Measurements from ENCODE around the gene LDB3.
A peak's percentile ranks its signal among the peaks of the same experiment; 100 is the strongest.

The LDB3 gene

DNA sequence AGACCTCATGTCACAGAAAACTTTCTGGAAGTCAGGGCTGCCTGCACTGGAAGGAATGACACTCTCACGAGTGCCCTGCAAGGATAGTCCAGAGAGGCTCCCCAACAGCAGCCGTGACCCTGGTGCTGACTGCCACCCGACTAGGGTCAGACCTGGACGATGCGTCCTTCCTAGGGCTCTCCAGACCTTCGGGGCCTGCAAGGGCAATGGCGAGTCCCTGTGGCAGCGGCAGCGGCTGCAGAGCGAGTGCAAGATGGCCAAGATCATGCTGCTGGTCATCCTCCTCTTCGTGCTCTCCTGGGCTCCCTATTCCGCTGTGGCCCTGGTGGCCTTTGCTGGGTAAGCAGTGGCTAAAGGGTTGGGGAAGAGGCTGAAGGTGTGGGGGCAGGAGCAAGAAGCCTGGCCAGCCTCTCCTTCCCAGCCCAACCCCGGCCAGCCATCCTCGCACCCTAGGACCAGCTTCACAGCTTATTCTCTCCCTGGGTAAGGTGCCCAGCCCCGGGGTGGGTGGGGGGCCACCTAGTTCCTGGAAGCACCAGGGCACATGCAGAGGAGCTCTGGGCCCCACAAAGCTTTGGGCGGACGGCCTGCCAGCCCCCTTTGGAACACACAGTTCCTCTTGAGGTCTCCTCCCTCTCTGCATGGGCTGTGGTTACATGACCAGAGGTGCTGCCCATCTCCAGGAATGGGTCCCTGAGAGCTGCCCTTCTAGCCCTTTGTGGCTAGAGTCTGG, 8.4 kb upstream of the LDB3 start:
- Histone ChIP-seq H3K9me3 (ENCODE audit: low read length) (no peaks in the 10 kb centered on the region), H3K36me3 (ENCODE audit: insufficient read depth, low read length) (no peaks in the 10 kb centered on the region), H3K4me3 (ENCODE audit: low read depth in 1 of 2, low read length in 2 of 2) (no peak overlapping the region), H3K27ac (ENCODE audit: low read depth, low read length) (no peak overlapping the region), H3K27me3 (ENCODE audit: control insufficient read depth in 1 of 2, insufficient read depth in 2 of 2, low read length in 2 of 2) (no peaks in the 10 kb centered on the region), H3K4me1 (ENCODE audit: insufficient read depth, low read length) (peaks cover 11% of the 10 kb centered on the region), H3K9ac (ENCODE audit: low read length) (no peak overlapping the region)

DNA sequence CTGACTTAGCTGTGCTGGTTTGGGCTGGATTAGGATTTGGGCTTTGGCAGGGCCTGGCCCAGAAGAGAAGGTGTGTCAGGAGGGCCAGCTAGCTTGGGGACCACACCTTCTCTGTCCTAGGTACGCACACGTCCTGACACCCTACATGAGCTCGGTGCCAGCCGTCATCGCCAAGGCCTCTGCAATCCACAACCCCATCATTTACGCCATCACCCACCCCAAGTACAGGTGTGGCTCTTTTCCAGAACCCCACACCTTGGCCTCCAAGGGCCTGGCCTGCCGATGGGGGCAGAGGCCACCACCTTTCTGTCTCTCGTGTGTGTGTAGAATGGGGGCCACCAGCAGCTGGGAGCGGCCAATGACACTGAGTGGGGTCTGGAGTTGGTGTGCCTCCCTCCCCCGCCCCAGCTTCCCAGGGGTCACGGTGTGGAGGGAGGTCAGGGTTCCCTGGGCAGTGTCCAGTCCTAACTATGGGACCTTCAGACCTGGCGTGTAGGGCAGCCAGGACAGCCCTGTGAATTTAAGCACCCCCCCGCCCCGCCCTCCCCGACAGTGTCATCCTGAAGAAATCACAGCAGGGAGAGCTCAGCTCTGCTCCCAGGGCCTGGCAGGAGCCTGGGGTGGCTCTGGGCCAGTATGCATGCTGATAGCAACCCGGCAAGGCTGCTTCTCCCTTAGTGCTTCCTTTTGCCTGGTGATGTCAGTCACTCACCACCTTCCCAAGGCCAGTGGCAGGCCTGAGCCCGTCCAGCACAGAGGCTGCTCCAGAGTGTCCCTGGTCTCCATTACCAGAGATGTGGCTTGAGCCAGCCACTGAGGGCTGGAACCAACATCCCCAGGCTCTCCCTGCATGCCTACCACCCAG, 6.9 kb upstream of the LDB3 start:
- H3K9ac ChIP-seq (ENCODE audit: low read length) = no peak overlapping the region
- H3K36me3 ChIP-seq (ENCODE audit: insufficient read depth, low read length) = no peaks in the 10 kb centered on the region
- H3K27me3 ChIP-seq (ENCODE audit: control insufficient read depth in 1 of 2, insufficient read depth in 2 of 2, low read length in 2 of 2) = no peaks in the 10 kb centered on the region
- H3K27ac ChIP-seq (ENCODE audit: low read depth, low read length) = no peak overlapping the region
- H3K4me1 ChIP-seq (ENCODE audit: insufficient read depth, low read length) = peaks cover 16% of the 10 kb centered on the region
- no peak overlapping the region for H3K4me3 ChIP-seq (ENCODE audit: low read depth in 1 of 2, low read length in 2 of 2)
- no peaks in the 10 kb centered on the region for H3K9me3 ChIP-seq (ENCODE audit: low read length)

DNA sequence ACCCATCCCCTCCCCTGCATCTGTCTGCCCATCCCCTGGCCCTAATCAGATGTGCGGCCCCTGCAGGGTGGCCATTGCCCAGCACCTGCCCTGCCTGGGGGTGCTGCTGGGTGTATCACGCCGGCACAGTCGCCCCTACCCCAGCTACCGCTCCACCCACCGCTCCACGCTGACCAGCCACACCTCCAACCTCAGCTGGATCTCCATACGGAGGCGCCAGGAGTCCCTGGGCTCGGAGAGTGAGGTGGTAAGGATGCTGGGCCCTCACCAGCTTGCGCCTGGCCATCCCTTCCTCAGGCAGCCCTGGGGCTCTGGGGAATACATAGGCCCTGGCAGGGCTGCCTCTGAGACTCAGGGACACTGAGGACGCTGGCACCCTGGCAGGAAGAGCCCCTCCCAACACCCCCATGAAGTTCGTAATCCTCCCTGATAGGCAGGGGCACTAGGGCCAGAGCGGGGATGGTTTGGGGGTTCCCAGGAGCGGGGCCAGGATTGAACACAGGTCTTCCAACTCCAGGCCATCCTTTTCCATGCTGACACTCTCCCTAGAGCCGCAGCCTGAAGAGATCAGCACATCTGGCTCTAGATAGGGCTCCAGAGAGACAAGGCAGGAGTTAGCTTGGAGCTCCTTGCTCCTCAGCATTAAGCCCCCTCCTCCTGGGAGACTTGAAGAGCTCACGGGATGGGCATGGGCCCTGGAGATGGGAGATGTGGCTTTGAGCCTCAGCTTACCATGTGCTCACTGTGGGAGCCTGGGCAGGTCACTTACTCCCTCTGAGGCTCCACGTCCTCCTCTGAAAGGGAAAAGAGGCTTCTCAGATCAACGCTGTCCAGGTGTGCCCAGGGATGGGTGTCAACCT, 5.9 kb upstream of the LDB3 start:
- Histone ChIP-seq H3K36me3 (ENCODE audit: insufficient read depth, low read length) (no peaks in the 10 kb centered on the region), H3K27me3 (ENCODE audit: control insufficient read depth in 1 of 2, insufficient read depth in 2 of 2, low read length in 2 of 2) (no peaks in the 10 kb centered on the region), H3K9ac (ENCODE audit: low read length) (no peak overlapping the region), H3K27ac (ENCODE audit: low read depth, low read length) (no peak overlapping the region), H3K4me3 (ENCODE audit: low read depth in 1 of 2, low read length in 2 of 2) (no peak overlapping the region), H3K9me3 (ENCODE audit: low read length) (no peaks in the 10 kb centered on the region), H3K4me1 (ENCODE audit: insufficient read depth, low read length) (peaks cover 24% of the 10 kb centered on the region)

DNA sequence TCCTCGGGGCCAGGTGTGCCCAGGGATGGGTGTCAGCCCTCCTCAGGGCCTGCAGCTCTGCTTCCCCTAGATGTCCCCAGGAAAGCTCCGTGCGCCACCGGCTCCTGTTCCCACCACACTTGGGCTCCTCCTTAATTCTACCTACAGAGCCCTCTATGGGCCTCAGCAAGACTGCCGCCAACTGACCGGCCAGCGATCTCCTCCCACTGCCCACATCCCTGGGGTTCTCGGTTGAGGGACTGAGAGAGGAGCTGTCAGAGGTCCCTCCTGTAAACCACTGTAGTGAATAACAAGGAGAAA, 5.3 kb upstream of the LDB3 start:
- Histone ChIP-seq H3K4me1 (ENCODE audit: insufficient read depth, low read length) (peaks cover 30% of the 10 kb centered on the region), H3K9me3 (ENCODE audit: low read length) (no peaks in the 10 kb centered on the region), H3K27me3 (ENCODE audit: control insufficient read depth in 1 of 2, insufficient read depth in 2 of 2, low read length in 2 of 2) (no peaks in the 10 kb centered on the region), H3K27ac (ENCODE audit: low read depth, low read length) (no peak overlapping the region), H3K9ac (ENCODE audit: low read length) (no peak overlapping the region), H3K4me3 (ENCODE audit: low read depth in 1 of 2, low read length in 2 of 2) (no peak overlapping the region), H3K36me3 (ENCODE audit: insufficient read depth, low read length) (no peaks in the 10 kb centered on the region)

DNA sequence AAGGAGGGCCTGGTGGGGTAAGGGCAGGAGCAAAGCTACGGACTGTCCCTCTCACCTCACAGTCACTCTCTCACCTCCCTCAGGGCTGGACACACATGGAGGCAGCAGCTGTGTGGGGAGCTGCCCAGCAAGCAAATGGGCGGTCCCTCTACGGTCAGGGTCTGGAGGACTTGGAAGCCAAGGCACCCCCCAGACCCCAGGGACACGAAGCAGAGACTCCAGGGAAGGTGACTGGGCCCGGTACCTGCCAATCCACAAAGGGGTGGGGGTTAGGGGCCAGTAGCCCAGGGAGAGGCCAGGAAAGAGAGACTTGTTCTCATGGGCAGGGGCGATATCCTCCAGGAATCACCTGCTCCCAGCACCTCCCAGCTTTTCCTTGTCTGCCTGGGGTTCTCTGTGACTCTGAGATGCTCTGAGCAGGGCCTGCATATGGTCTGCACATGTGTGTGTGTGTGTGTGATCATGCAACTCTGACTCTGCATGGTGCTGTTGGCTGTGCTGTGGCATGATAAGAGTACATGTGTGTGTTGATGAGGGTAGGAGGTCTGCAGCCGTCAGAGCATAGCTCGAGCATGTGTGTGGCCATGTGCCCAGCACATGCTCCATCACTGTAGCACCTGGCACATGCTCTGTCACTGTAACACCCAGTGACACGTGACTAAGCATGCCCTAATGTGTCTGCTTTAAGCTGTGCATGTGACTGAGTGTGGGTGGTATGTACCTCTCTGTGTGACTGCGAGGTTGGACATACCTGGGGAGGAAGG, 4.6 kb upstream of the LDB3 start:
- no peak overlapping the region for H3K9ac ChIP-seq (ENCODE audit: low read length)
- H3K27me3 ChIP-seq (ENCODE audit: control insufficient read depth in 1 of 2, insufficient read depth in 2 of 2, low read length in 2 of 2) = no peaks in the 10 kb centered on the region
- H3K27ac ChIP-seq (ENCODE audit: low read depth, low read length) = no peak overlapping the region
- no peaks in the 10 kb centered on the region for H3K36me3 ChIP-seq (ENCODE audit: insufficient read depth, low read length)
- H3K9me3 ChIP-seq (ENCODE audit: low read length) = no peaks in the 10 kb centered on the region
- H3K4me1 ChIP-seq (ENCODE audit: insufficient read depth, low read length) = peaks cover 33% of the 10 kb centered on the region
- no peak overlapping the region for H3K4me3 ChIP-seq (ENCODE audit: low read depth in 1 of 2, low read length in 2 of 2)

DNA sequence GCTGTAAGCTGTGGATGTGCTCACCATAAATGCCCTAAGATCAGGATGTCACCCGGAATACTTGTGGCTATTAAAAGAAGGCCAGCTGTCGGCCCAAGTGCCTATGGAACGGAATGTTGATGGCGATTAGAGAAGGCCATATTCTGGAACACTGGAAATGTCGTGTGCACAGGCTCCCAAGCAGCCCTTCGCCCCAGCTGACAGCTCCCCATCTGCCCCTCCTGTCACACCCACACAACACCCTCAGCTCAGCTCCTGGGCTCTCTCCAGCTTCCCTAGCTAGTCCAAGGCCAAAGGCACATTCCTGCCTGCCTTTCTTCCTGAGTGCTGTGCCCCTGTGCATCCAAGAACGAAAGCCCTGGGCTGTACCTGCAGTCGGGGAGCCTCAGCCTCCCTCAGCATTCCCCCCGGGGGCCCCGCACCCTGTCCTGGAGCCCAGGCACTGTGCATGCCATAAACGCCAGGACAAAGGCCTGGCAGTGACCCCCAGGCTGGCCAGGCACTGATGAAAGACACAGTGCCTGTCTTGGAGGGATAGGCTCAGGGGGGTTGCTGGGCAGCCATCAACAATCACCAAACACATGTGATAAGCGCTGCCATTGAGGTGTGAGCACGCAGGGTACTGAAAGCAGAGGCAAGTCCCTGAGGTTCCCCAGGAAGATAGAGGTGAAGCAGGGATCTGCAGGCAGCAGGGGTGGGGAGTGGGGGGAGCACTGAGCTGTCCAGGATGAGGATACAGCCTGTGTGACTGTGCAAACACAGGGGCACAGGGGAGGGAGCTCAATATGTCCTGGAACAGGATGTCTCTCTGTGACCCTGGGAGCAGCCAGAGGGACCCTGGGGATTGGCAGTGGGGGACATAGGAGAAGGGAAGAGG, 3.7 kb upstream of the LDB3 start:
- Histone ChIP-seq H3K9ac (ENCODE audit: low read length) (no peak overlapping the region), H3K4me1 (ENCODE audit: insufficient read depth, low read length) (peaks cover 33% of the 10 kb centered on the region), H3K4me3 (ENCODE audit: low read depth in 1 of 2, low read length in 2 of 2) (no peak overlapping the region), H3K36me3 (ENCODE audit: insufficient read depth, low read length) (no peaks in the 10 kb centered on the region), H3K27me3 (ENCODE audit: control insufficient read depth in 1 of 2, insufficient read depth in 2 of 2, low read length in 2 of 2) (no peaks in the 10 kb centered on the region), H3K27ac (ENCODE audit: low read depth, low read length) (no peak overlapping the region), H3K9me3 (ENCODE audit: low read length) (no peaks in the 10 kb centered on the region)

DNA sequence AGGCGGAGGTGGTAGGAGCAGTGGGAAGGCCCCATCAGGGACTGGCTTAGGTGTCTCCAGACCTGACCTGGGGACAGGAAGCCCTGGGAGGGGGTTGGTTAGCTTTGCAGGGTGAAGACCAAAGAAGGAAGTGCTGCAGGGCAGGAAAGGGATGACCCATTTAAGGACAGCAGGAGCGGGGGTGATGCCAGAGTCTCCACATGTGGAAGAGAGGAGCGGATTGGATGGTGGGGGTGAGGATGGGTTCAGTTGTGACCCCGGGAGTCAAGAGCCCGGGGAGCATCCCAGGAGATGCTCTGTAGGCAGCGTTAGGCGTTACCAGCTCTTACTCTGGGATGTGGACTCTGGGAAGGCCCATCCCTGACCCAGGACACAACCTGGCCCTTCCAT, 3.1 kb upstream of the LDB3 start:
- Histone ChIP-seq H3K4me3 (ENCODE audit: low read depth in 1 of 2, low read length in 2 of 2) (no peak overlapping the region), H3K27ac (ENCODE audit: low read depth, low read length) (no peak overlapping the region), H3K4me1 (ENCODE audit: insufficient read depth, low read length) (peaks cover 33% of the 10 kb centered on the region)

DNA sequence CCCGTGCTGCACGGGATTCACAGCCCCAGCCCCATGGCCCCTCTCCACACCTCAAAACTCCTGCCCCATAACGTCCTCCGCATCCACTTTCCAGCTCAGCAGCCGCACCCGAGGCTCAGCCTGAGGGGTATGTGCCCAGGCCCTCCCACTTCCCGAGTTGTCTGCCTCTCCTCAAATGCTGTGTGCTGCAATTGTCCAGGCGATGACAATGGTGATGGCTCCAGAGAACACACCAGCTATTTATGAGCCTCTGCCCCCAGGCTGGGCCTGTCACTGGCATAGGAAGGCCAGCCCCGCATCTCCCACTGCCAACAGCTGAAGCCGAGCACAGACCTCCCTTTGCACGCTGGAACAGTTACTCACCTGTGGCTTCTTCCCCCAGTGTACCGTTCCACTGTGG, 2.4 kb upstream of the LDB3 start:
- H3K27ac ChIP-seq (ENCODE audit: low read depth, low read length) = no peak overlapping the region
- H3K9me3 ChIP-seq (ENCODE audit: low read length) = no peaks in the 10 kb centered on the region
- no peak overlapping the region for H3K9ac ChIP-seq (ENCODE audit: low read length)
- H3K27me3 ChIP-seq (ENCODE audit: control insufficient read depth in 1 of 2, insufficient read depth in 2 of 2, low read length in 2 of 2) = no peaks in the 10 kb centered on the region
- peaks cover 33% of the 10 kb centered on the region for H3K4me1 ChIP-seq (ENCODE audit: insufficient read depth, low read length)
- H3K36me3 ChIP-seq (ENCODE audit: insufficient read depth, low read length) = no peaks in the 10 kb centered on the region
- no peak overlapping the region for H3K4me3 ChIP-seq (ENCODE audit: low read depth in 1 of 2, low read length in 2 of 2)

More for the DNA sequence above, 3.1 kb upstream of the LDB3 start:
- Histone ChIP-seq H3K9ac (ENCODE audit: low read length) (no peak overlapping the region), H3K9me3 (ENCODE audit: low read length) (no peaks in the 10 kb centered on the region), H3K27me3 (ENCODE audit: control insufficient read depth in 1 of 2, insufficient read depth in 2 of 2, low read length in 2 of 2) (no peaks in the 10 kb centered on the region), H3K36me3 (ENCODE audit: insufficient read depth, low read length) (no peaks in the 10 kb centered on the region)

DNA sequence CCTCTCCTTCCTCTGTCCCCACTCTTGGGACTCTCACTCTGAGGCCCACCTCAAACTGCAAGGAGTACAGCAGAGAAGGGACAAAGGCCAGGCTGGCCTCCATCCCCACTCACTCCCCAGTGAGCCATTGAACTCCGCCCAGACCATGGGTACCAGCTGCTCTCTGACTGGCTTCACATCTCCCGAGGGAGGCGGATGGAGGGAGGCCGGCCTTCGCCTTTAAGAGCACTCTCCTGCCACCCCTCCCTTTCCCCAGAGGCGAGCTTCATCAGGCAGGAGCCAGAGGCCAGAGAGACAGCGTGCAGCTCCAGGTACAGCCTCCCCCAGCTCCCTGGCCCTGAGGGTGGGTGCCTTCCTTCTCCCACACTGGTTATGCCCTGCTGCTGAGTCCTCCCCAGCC, 1.8 kb upstream of the LDB3 start:
- Histone ChIP-seq H3K9ac (ENCODE audit: low read length) (no peak overlapping the region), H3K27me3 (ENCODE audit: control insufficient read depth in 1 of 2, insufficient read depth in 2 of 2, low read length in 2 of 2) (no peaks in the 10 kb centered on the region), H3K9me3 (ENCODE audit: low read length) (no peaks in the 10 kb centered on the region), H3K4me1 (ENCODE audit: insufficient read depth, low read length) (peaks cover 36% of the 10 kb centered on the region), H3K27ac (ENCODE audit: low read depth, low read length) (peak overlapping the region; percentile 42), H3K36me3 (ENCODE audit: insufficient read depth, low read length) (no peaks in the 10 kb centered on the region), H3K4me3 (ENCODE audit: low read depth in 1 of 2, low read length in 2 of 2) (no peak overlapping the region)

DNA sequence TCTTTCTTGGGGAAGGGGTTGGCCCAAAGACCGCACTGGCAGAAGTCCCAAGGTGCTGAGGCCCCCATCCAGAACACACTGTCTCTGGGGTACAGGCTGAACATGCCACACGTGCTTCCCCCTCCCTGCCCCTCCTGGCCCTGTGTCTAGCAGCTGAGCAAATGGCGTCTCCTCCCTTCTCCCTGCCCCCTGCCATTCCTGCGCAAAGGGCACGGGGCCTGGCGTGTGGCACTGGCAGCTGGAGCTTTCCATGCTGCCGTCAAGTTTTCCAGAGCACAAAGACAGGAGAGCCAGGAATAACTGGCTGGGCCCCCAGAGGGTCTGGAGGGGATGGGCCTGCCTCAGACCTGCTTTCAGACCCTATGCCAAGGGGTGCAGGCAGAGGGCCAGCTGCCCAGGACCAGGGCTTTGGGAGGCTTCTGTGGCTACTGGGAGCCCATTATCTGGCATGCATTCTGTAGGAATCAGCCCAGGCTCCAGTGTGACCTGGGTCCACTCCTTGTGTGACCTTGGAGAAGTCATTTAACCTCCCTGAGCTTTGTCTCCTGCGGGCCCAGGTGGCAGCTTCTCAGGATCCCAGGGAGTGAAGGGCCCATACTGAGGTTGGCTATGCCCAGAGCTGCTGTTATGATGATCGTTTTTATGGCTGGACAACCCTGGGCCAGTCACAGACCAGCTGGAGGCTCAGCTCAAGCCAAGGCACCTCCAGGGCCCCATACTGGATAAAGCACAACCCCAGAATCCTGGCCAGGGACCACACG, 710 bp upstream of the LDB3 start:
- Histone ChIP-seq H3K27ac (ENCODE audit: low read depth, low read length) (peak overlapping the region; percentile 90), H3K4me1 (ENCODE audit: insufficient read depth, low read length) (peaks cover 38% of the 10 kb centered on the region), H3K9me3 (ENCODE audit: low read length) (no peaks in the 10 kb centered on the region), H3K4me3 (ENCODE audit: low read depth in 1 of 2, low read length in 2 of 2) (peak overlapping the region in 1 of 2 donors; percentile 85), H3K27me3 (ENCODE audit: control insufficient read depth in 1 of 2, insufficient read depth in 2 of 2, low read length in 2 of 2) (no peaks in the 10 kb centered on the region), H3K36me3 (ENCODE audit: insufficient read depth, low read length) (no peaks in the 10 kb centered on the region), H3K9ac (ENCODE audit: low read length) (peak overlapping the region; percentile 90)
